HG03460 (cell line): ENCODE results near the gene AP2B1.
"Not testable (repeated sequence)": the region's sequence is repeated elsewhere in the genome, so short reads cannot be mapped to it uniquely, and the experiment has no call there.

ENCODE experiments used
- ATAC-seq: cut with Tn5 transposase; IDR thresholded peaks from one replicate; pipeline ENCODE4 v1.9.1; 2021; ENCODE audit not compliant: unreplicated experiment

AP2B1 gene

GRCh38 chr17:35587074-35587961 lies at the start of gene AP2B1:
TSS of gene AP2B1 (plus strand) at chr17:35587322. CDS start at chr17:35594031, 6,709 bp downstream.
- ATAC-seq, result peak; percentile 82

DNA sequence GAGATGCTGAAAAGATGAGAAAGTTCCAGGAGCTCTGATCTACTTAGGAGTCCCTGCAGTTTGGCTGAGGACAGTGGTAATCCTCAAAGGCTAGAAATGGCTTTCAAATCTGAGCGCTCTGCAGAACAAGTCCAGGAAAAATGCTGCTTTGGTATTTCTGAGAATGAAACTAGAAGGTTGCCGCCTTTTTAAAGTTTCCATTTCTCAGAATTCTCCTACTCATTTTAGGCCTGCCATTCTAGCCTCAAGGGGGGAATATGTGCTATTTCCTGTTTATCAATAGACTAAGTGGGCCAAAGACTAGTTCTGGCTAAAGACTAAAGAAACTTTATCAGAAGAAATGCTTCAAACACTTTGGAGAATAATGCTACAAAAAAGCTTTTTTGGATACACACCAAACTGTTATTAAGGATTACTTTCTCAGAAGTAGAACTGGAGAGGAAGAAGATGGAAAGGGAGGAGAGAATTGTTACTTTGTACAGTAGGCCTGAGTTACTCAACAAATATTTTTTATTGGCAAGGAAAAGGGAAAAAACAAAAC lies 49.5 kb upstream of the AP2B1 start, which contains the start of gene SLFN12L:
Gene SLFN12L, minus strand, starts transcription at position 78 of the 541 bp plus-strand sequence. CDS start 15,314 bp downstream, outside the sequence.
- no peak for ATAC-seq

DNA sequence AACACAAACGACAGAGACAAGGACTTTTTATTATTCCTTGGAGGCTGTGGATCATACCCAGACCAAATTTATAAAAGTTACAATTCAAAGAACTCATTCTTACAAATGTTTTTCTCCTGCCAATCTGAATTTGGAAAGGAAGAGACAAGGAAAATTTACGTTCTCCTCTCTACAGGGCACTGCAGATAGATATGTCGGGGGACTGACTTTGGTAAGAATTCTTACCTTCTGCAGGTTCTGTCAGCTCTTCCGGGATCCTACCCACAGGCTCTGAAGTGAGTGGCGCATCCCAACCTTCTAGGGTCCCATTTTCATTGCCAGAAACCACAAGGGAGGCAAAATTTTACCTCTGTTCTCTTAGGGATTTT lies 47.5 kb upstream of the AP2B1 start:
- ATAC-seq, result no peak

DNA sequence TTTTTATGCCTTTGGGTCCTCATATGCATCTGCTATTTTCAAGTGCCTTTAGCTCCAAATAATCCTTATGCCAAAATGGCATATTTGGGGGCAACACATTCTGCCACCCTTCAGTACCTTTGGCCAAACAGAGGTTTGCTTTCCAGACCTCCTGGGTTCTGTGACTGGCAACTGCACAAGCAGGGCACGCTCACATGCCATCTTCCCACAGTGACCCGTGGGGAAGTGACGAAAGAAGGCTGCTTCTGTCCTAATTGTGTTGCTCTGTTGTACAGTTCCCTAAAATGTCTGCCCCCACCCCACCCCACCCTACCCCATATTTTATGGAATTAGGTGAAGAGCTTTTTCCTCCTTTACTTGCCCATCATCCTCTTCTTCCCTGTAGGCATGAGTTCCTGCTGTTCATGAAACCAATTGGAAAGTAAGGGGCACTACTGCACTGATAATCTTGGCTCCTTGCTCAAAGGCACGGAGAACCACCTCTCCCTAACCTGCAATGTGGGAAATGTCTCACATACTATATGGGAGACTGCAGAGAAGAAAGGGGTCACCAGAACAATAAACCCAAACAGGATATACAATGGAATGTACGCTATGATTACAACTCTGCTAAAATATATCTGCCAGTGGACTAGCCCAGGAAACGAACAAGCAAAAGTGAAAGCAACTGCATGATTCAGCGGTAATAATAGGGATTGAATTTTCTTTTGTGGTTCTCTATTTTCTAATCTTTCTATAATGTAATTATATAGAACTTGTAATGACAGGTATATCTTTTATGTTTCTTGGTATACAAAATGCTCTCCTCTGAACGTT lies 46.3 kb upstream of the AP2B1 start:
- ATAC-seq, result no peak

- no peak for ATAC-seq
Measured at GRCh38 chr17:35541434-35541833, 45.7 kb upstream of the AP2B1 start.

- ATAC-seq, result no peak
Measured at GRCh38 chr17:35542990-35543389, 44.1 kb upstream of the AP2B1 start.

DNA sequence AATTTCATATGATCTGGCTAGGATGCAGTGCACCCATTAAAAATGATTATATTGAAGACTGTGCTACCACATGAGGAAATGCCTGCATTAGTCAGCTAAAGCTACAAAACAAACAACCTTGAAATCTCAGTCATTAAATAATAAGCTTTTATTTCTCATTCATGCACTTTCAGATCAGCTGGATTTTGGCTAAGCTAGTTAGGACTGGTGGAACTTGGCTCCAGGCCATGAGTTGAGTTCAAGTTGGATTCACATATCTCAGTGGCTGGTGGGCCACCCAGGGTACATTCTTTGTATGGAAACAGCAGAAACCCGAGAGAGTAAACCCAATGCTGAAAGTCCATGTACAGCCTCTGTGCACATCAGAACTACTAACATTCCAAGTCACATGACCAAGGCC lies 43.3 kb upstream of the AP2B1 start:
- no peak for ATAC-seq

GRCh38 chr17:35545150-35545549 lies 42.0 kb upstream of the AP2B1 start:
- no peak for ATAC-seq

- ATAC-seq, result no peak
Measured at GRCh38 chr17:35546487-35546886, 40.6 kb upstream of the AP2B1 start.

DNA sequence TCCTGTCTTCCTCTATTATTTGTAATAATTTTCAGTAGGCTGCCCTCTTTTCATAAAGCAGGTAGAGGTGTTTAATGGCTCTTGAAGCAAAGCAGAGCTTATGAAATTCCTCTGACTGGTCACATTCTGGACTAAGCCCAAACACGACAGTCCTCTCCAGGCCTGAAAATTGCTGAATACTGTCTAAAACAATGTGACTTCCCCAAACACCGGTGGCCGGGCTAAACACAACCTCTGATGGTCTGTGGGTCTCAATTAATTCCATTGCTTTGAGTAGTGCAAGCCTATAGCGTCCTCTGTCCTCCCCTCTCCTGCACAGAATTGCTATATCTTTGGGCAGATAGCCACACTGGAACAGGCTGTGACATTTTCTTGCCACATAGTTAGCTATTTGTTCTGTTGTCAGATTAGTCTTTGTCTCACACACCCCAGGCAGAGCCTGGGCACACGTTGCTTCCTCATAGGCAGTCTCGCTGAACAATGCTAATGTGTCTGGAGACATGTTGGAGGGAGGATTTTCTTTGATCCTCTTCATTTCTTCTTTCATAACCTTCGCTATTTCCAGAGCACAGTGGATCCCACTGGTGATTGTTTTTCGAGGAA lies 38.8 kb upstream of the AP2B1 start:
- ATAC-seq, result no peak

GRCh38 chr17:35548978-35549377 lies 38.1 kb upstream of the AP2B1 start:
- no peak for ATAC-seq

- ATAC-seq, result no peak
Measured at GRCh38 chr17:35553310-35553709, 33.8 kb upstream of the AP2B1 start.

GRCh38 chr17:35554668-35555067 lies 32.5 kb upstream of the AP2B1 start:
- ATAC-seq, result no peak

DNA sequence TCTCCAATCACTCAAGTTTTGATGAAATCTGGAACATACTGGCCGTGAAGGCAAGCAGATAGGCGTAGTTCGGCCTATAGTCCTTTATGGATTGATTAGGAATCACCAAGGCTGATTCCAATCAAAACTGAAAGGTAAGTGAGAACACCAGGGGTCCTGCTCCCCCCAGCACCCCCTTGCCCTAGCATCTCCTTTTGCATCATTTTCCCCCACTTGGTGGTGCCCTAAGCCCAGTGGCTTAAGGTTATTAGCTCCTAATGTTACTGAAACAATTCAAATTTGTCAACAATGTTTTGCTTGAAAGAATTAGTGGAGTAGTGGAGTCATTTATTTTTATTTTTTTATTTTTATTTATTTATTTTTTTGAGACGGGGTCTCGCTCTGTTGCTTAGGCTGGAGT lies 31.4 kb upstream of the AP2B1 start:
- ATAC-seq, result no peak

DNA sequence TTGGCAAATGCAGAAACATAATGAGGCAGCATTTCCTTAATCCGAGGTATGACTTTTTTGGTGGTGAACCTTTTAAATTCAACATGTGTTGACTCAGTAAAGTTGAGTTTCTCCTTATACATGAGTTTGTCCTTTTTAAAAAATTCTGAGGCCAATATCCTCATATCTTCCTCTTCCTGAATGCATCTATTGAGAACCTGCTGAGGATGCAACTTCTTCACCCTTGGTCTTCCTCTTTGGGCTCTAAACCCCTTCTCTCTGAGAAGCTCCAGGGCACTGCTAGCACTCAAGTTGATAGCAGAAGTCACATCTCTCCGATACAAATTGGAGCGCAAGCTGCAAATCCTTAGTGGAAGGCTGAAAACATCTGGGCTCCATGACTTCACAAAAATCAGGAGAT lies 29.8 kb upstream of the AP2B1 start:
- ATAC-seq, result no peak

DNA sequence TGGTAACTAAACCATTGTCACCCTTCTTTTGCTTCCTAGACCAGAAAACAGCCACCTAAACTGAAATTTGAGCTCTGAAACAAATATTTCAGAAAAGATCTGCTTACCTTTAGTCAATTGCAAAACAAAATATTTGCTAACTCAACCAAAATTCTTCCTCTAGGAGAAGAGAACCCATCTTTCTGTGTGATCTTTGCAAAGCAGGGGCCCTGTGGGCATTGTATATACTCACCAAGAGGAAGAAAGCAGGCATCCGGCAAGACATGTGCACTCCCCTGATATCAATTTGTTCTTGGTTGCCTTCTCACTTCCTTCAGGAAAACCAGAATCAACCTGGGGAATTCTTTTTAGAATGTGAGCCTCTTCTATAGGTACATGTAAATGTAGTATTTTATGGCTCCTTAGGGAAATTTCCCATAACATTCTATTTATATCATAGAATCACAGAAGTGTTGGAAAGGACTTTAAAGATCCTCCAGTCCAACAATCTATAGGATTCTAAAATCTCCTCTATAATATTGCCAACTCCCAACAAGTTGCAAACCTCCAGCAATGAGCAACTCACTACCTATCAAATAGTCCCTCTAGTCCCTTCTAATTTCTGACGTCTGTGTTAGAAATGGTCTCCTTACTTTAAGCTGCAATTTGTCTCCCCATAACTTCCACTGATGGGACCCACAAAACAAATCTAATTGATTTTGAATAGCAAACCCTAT lies 27.5 kb upstream of the AP2B1 start:
- ATAC-seq, result no peak

GRCh38 chr17:35560703-35561102 lies 26.4 kb upstream of the AP2B1 start, which contains the start of gene SLFN14:
TSS of gene SLFN14 (minus strand) at chr17:35560819. CDS start at chr17:35558062, 2,757 bp downstream.
- no peak for ATAC-seq

DNA sequence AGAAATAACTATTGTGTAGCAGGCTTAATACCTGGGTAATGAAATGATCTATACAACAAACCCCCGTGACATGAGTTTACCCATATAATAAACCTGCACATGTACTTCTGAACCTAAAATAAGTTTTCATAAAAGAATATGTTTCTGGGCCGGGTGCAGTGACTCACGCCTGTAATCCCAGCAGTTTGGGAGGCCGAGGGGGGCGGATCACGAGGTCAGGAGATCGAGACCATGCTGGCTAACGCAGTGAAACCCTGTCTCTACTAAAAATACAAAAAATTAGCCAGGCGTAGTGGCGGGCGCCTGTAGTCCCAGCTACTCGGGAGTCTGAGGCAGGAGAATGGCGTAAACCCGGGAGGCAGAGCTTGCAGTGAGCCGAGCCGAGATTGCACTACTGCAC lies 23.9 kb upstream of the AP2B1 start:
- ATAC-seq, result not testable (repeated sequence)

DNA sequence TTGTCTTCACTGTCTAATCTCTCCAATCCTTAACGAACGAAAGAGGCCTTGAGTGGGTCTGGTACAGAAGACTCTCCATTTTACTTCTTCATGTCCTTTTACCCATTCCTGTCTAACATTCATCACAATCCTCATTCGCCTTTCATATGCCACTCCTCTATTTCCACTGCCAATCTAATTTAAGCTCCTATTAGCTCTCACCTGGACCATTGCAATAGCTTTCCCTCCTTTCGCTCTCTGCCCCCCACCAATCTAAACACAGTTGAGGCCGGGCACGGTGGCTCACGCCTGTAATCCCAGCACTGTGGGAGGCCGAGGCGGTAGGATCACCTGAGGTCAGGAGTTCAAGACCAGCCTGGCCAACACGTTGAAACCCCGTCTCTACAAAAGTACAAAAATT lies 20.2 kb upstream of the AP2B1 start:
- ATAC-seq, result no peak

- ATAC-seq, result no peak
Measured at GRCh38 chr17:35568561-35568960, 18.6 kb upstream of the AP2B1 start.

DNA sequence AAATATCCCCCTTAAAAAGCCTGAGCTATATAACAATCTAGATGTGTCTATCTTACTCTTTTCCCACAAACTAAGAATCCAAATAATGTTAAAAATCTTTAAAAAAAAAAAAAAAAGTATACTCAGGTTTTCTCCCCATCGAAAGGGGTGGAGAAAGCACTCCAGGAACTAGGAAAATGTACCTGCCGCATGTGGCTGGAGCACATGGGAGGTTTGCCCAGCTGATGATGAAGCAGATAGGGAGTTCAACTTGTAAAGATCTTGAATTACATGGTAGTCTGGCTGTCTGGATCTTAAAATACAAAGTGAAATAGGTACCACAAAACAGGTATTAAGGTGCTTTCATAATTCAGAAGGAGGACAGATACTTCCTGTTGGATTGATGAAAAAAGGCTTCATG lies 17.7 kb upstream of the AP2B1 start:
- no peak for ATAC-seq
